ENCODE results near the gene VASN.
"Not testable (repeated sequence)": the region's sequence is repeated elsewhere in the genome, so short reads cannot be mapped to it uniquely, and the experiment has no call there.

Gene VASN

GRCh38 chr16:4337540-4338088 lies 34.0 kb upstream of the VASN start:
- DNase-seq (ENCODE audit: low read depth), result no peak

DNA sequence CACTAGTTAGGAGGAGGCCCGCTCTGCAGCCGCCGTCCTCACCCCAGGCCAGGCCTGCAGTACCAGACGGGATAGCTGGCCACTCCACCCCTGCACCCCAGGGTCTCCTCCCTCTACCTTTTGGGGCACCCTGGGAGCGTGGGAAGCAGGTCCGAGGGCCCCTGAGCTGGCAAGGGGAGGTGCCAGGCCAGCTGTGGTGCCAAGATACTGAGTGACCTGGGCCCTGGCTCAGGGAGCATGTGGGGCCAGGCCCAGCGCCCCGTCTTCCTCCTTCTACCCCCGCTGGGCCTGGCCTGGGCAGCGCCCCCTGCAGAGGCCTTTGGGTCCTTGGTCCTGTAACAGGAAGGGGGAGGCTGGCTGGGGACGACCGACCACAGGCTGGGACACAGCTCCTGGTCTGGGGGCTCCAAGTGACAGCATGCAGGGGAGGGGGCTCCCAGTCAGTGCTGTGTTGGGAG lies 33.5 kb upstream of the VASN start:
- no peak for DNase-seq (ENCODE audit: low read depth)

- no peak for DNase-seq (ENCODE audit: low read depth)
These were observed 32.8 kb upstream of the VASN start for GRCh38 chr16:4338712-4339299.

GRCh38 chr16:4339455-4339854 lies 32.2 kb upstream of the VASN start:
- DNase-seq (ENCODE audit: low read depth), result no peak

- no peak for DNase-seq (ENCODE audit: low read depth)
These were observed 31.7 kb upstream of the VASN start for GRCh38 chr16:4339909-4340308.

GRCh38 chr16:4340443-4340842 lies 31.2 kb upstream of the VASN start:
- no peak for DNase-seq (ENCODE audit: low read depth)

DNA sequence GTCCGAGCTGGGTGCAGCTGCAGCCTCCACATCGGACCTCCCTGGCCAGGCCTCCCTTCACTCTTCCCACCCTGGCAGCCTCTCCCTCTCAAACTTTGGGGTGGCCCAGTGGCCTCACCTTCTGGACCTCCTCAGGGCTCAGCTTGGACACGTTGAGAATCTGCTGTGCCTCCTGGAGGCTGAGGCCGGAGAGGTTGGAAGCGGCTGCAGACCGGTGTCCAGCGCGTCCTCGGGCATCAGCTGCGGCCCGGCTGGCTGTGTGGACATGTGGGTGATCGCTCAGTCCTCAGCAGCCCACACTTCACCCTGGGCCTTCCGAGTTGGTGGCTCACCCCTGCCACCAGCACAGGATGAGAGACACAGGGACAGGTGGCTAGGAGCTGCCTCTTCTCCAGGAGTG lies 30.4 kb upstream of the VASN start:
- DNase-seq (ENCODE audit: low read depth), result no peak

DNA sequence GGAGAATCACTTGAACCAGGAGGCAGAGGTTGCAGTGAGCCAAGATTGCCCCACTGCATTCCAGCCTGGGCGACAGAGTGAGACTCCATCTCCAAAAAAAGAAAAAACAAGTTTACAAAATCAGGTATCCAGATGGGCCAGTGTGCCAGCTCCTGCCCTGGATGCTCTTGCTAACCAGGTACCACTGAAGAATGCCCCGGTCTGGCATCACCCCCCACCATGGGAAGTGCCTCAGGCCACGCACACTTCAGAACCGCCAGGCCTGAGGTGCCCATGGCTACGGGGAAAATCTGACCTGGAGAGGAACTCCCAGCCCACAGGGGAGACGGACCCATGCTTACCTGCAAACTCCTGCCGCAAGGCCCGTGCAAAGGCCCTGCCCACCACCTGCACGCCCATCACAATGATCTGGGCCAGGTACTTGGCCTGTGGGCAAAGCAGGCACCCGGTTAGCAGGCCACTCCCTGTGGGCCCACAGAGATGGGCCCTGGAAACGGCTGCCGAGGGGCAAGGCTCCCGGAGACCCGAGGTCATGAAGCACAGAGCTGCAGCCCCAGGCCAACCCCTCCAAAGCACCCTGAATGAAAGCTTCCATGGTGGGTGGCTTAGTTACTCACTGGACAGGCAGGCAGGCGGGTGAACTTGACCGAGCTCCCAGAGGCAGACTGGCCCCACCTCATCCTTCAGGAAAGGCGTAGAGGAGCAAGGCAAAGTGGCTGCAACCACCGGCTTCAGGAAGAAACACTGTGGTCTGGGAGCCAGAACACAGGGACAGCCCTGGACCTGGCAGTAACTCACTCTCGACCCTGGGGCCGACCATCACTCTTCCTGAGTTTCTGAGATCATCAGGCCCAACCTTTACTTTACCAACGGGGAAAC lies 28.5 kb upstream of the VASN start:
- no peak for DNase-seq (ENCODE audit: low read depth)

GRCh38 chr16:4344300-4344982 lies 27.2 kb upstream of the VASN start:
- DNase-seq (ENCODE audit: low read depth), result not testable (repeated sequence)

- DNase-seq (ENCODE audit: low read depth), result no peak
These were observed 26.4 kb upstream of the VASN start for GRCh38 chr16:4344983-4345835.

GRCh38 chr16:4345836-4346781 lies 25.5 kb upstream of the VASN start:
- DNase-seq (ENCODE audit: low read depth), result no peak

- peak; percentile 83 for DNase-seq (ENCODE audit: low read depth)
These were observed 24.6 kb upstream of the VASN start for GRCh38 chr16:4347010-4347409.

GRCh38 chr16:4347765-4348509 lies 23.7 kb upstream of the VASN start:
- DNase-seq (ENCODE audit: low read depth), result no peak

DNA sequence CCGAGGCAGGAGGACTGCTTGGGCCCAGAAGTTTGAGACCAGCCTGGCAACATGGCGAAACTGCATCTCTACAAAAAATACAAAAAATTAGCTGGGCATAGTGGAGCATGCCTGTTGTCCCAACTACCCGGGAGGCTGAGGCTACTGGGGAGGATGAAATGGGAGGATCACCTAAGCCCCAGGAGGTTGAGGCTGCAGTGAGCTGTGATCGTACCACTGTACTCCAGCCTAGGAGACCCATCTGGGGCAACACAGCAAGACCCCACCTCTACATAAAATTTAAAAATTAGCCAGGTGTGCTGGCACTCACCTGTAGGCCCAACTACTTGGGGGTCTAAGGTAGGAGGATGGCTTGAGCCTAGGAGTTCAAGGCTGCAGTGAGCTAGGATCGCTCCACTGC lies 22.3 kb upstream of the VASN start:
- no peak for DNase-seq (ENCODE audit: low read depth)

DNA sequence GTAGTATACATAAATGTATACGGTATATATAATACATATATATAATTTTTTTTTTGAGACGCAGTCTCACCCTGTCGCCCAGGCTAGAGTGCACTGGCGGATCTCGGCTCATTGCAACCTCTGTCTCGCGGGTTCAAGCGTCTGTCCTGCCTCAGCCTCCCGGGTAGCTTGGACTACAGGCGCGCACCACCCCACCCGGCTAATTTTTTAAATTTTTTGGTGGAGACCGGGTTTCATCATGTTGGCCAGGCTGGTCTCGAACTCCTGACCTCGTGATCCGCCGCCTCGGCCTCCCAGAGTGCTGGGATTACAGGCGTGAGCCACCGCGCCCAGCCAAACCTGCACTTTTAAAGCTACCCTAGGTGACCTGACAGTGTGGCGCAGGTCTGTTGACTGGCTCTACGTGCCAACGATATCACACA lies 21.3 kb upstream of the VASN start:
- DNase-seq (ENCODE audit: low read depth), result no peak

DNA sequence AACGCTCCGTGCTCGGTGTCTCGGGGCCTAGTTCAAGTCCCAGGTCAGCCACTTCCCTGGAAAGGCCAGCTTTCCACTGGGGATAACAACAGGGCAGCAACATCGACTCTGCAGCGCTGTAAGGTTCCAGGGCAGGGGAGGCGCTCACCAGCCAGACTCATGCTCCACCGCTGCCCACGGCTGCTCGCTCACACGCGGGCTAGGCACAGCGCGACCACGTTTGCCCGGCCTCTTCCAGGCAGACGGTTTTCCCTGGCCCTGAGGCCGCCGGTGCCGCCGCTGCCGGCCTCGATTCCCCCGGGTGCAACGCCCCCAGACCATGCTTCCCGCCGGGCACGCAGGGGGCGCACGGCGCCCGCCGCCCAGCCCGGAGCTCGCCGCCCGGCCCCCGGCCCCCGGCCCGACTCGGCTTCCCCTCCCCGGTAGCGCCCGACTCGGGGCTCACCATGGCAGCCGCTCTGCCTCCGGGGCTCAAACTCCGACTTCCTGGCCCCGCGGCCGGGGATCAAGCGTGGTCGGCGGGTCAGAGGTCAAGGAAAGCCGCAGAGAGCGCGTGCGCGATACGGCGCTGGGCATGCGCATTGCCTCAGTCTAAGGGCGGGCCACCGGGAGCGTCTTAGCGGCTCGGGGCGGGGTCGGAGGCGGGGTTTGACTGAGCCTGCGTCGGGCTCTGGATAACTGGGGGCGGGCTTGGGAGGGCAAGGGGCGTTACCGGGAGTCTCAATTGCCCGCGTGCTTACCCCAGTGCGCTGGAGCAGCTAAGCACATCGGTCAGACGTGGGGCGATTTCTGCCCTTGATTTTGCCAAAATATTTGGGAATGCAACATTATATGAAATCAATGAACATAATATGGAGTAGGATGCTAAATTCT lies 20.6 kb upstream of the VASN start, which contains the start of gene PAM16:
PAM16 (minus strand) TSS at position 535 of the 873 bp plus-strand sequence; CDS start at position 448, 87 bp downstream.
- peak; percentile 91 for DNase-seq (ENCODE audit: low read depth)

GRCh38 chr16:4351880-4352279 lies 19.8 kb upstream of the VASN start:
- DNase-seq (ENCODE audit: low read depth), result no peak

- no peak for DNase-seq (ENCODE audit: low read depth)
These were observed 18.8 kb upstream of the VASN start for GRCh38 chr16:4352843-4353242.

DNA sequence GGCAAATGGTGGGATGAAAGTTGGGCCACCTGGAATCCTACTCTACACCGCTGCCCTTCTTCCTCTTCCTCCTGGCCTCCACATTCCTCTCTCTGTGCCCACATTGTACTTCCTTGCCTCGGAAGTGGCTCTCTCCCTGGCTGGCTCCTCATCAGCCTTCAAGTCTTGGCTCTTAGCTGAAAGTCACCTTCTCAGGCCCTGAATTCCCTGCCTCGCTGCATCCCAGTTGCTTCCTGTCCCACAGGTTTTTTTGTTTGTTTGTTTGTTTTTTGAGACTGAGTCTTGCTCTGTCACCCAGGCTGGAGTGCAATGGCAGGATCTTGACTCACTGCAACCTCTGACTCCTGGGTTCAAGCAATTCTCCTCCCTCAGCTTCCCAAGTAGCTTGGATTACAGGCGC lies 18.0 kb upstream of the VASN start:
- DNase-seq (ENCODE audit: low read depth), result no peak

Data from fibroblast of gingiva (primary cell).